CD4-positive, alpha-beta T cell treated with Interleukin-17A for 1 hour (primary cell): ENCODE data around the gene LMF2.
A peak's percentile ranks its signal among the peaks of the same experiment; 100 is the strongest.

ENCODE experiments used
- DNase-seq: peaks from one replicate; pipeline ENCODE4 v3.0.0-alpha.2; 2020

Gene LMF2

DNA sequence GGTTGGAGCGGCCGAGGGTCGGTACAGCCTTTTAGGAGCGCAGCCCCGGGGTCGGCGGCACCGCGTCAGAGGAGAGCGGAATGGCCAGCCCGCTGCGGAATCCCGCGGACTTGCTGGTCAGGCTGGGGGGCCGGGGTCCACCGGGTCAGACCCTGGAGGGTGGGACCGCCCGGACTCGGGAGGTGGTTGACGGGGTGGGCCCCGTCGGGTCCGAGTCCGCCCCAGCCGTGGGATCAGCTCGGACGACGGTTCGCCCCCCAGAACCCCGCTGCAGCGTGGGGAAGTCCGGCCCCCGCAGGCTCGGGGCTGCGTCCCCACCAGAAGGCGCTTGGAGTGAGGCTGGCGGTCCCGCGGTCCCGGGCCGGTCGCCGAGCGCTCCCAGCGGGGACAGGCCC lies 26.5 kb downstream of the LMF2 start:
- no peak for DNase-seq

DNA sequence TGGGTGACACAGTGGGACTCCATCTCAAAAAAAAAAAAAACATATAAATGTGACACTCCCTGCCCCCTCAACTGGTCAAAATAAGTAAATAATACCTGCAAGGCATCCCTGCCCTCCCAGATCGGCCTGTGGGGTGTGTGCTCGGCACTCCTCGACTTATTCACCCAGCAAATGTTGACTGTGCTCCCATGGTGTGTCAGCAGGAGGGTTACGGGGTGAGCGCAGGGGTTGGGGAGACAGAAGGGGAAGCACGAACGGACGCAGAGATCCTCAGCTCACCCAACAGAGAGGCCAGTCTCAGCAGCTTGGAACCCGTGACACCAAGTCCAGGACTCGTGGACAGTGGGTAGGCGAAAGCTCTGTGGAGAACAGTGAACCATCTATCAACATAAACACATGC lies 27.8 kb downstream of the LMF2 start:
- no peak for DNase-seq

DNA sequence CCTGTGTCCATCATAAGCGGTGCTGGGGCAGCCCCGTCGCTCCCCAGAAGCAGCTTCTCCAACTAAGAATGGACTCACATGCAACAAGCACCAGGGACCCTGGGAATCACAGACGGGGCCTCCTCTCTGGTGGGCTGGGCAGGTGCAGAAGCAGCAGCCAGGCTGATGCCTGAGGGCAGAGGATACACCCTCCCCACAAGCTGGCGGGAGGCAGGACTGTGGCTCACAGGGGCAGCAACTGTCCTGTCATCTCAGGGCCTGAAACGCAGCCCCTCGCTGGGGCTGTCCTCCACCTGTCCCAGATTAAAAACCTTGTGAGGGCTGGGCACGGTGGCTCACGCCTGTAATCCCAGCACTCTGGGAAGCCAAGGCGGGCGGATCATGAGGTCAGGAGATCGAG lies 29.6 kb downstream of the LMF2 start:
- no peak for DNase-seq

DNA sequence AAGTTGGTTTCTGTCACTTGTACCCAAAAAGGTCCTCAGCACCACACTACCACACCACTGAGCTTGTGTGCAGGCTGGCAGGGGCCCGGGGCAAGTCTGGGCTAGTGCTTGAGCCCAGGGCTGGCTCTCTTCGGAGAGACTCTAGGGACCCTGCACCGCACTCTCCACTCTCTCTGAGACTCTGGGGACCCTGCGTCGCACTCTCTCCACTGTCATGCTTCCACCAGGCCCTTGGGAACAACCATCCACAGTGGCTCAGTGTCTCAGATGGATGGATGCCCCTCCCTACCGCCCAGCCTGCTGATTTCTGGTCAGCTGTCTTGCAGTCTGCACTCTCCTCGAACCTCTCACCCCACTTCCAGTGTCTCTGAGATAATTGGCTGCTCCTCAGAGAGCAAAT lies 30.6 kb downstream of the LMF2 start:
- DNase-seq, result no peak

DNA sequence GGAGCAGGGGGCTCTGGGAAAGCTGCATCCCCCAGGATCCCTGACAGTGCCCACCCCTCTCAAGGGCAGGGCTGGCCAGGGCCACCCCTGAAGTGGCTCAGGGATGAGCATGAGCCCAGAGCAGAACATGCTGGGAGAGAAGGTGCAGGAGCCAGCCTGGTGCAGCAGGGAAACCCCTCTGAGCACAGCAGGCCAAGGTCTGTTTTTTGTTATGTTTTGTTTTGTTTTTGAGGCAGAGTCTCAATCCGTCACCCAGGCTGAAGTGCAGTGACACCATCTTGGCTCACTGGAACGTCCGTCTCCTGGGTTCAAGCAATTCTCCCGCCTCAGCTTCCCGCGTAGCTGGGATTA lies 31.9 kb downstream of the LMF2 start:
- no peak for DNase-seq

DNA sequence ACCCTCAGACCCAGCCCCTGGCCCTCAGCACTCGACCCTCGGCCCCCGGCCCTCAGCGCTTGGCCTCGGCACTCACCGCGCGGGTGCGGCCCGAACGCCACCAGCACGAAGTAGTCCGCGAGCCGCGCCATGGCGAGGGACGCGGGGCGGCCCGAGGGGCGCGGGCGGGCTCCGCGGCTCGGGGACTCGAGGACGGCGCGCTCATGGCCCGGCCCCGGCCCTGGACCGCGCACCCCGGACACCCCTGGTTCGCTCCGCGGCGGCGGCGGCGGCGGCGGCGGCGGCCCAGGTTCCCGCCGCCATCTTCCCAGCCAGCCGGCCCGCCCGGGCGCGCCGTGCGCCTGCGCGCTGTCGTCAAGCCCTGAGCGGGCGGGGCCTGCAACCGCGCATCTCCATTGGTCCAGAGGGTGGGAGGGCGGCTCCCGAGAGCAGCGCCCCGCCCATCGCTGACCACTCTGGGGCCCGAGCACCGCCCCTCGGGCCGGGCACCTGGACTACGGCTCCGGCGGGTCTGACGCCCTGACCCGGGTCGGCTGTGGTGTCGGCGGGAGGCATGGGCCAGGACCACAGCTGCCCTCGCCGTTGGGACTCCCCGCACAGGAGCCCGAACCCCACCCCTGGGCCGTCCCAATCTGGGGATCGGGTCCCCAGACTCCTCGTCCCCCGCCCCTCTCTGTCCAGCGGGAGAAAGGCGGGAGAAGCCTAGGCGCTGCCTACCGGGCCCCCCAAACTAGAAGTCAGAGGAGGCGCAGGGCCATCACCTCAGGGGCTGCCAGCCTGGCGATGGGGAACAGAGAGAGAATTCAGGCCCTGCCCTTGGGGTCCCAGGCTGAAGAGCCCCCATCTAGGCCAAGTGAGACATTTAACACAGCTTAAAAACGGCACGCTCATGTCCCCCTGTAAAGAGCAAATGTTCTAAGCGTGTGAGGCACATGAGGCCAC lies 32.5 kb downstream of the LMF2 start, which contains the start of gene SBF1:
TSS of gene SBF1 (minus strand) at position 326 of the 942 bp plus-strand sequence. CDS start at position 131, 195 bp downstream.
- DNase-seq, result peak; percentile 87

DNA sequence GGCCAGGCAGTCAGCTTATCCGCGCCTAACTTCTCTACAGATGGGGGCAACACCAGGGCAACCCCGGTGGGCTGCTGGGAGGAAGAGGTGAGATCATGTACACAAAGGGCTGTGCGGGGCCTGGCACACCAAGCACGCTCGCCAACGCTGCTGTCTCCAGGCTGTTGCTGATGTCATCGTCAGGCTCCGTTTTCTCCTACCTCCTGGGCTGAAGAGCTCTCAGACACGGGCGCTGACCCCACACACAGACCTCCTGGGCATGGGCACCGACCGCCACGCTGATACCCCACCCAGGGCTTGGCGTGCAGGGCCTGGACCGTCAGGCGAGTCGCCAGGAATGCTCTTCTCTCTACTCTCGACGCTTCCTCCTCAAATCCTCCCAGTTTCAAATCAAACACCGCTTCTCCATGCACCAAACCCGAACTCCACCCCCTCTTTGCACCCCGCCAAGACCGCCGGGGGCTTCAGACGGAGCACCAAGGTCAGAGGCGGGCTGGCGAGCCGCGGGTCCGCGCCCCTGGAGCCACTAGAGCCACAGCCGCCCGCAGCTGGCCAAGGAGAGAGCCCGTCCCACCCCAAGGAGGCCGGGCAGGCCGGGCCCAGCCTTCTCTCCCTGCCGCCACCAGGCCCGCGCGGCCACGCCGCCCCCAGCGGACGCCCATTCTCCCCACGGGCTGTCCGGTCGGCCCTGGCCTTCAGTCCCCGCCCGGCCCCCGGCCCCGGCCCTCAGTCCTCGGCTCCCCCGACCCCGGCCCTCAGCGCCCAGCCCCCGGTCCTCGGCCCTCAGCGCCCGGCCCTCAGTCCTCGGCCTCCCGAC lies 33.4 kb downstream of the LMF2 start:
- peak; percentile 28 for DNase-seq

DNA sequence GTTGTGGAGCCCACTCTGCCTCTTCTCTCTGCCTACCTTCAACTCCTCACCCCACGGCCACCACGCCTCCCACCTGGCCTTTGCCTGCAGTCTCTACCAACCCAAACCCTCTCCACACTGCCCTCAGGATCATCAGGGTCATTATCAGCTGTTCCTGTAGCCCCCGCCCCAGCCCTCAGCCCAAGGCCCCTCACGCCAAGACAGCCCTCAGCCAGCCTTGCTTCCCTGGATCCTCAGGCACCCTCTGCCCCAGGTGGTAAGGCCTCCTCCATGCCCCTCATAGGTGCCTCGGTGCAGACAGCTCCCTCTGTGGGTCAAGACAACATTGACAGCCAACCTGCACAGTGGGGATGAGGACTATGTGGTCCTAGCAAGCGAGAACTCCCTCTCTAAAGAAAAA lies 34.4 kb downstream of the LMF2 start:
- DNase-seq, result peak; percentile 71

DNA sequence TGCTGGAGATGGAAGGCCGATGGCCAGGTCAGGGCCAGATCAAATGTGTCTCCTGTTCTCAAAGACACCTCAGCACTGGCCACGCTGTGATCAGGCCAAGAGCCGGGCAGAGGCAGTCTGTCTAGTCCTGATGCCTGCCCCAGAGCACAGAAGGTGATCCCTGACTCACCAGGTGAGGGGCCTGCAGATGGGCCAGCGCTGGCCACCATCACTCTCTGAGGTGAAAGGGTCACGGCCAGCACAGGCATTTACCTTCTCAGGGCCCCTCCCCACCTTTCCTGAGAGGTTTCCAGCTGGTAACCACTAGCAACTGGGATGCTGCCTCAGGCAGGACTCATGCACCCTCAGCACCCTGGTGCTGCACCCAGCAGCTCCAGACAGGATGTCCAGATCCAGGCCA lies 35.5 kb downstream of the LMF2 start:
- no peak for DNase-seq

DNA sequence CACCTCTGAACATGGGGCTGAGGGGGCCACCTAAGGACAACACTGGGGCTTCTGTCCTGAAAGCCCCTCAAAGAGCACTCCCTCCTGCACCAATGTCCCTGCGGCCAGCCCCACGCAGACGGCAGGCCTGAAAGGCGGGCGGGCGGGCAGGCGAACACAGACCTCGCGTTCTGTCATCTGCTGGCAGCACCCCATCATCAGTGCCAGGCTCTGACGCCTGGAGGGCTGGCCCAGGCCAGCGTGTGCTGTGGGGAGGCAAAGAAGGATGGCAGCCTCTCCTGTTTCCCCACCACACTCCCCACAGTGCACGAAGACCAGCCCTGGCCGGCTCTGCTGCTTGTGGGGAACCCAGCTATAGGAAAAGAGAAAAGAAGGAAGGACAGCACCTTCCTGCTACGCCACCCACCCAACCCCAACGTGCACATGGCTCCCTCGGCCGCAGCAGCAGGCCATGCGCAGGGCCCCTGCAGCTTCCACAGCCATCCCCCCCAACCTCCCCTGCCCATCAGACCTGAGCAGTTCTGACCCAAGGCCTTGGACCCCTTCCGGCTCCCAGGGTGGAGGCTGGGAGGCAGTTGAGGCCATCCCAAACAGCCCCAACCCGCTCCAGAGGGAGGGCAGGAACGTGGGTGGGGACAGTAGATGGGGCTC lies 36.2 kb downstream of the LMF2 start:
- DNase-seq, result no peak

DNA sequence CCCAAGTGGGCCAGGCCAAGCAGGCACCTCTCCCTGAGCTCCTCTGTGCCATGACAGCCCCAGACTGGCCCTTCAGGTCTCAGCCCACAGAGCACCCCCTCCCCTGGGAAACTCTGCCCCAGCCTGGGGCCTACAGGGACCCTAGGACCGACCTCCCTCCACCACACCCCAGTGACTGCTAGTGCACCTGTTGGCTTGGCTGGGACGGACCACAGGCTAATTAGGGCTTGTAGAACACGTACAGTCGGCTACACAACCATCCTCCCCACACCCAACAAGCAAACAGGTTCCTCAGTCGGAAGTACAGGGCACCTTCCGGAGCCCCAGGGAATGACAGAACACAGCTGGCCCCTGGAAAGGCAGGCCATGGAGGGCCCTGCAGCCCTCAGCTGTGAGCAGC lies 37.0 kb downstream of the LMF2 start:
- DNase-seq, result no peak

DNA sequence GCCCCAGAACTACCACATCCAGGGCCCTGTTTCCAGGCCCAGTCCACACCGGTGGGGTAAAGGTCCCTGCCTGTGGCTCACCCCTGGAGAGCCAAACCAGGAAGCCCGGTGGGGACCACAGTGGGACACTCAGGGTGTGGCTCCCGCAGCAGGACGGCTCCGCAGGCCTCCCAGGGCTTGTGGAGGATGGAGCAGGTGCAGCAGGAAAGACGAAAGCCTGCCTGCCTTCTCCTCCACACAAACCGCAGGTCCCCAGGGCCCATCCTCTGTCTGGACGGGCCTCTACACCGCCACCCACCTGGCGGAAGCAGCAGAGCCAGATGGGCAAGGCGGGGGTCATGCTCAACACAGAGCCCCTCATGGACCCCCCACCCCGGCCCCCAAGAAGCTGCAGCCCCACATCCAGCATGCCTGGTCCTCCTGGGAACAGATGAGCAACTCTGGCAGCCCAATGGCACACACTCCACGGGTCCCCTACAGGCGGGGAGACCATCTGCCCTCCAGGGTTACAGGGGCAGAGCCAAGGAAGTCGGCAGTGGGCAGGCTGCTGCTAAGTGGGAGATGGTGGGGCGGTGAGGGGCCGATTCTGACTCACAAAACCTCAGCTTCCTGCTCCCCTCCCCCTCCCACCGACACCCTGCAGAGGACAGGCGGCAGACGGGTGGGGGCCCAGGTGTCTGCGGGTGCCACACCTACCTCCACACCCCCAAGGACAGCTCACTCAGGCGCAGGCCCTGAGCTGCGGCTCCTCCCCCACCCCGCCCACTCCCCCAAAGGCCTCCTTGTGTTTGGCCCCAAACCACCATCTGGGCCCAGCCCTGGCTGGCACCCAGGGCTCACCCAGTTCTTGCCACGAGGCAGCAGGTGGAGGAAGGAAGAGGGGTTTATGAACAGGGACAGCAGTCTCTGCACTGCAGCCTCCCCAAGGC lies 37.9 kb downstream of the LMF2 start:
- peak; percentile 98 for DNase-seq

DNA sequence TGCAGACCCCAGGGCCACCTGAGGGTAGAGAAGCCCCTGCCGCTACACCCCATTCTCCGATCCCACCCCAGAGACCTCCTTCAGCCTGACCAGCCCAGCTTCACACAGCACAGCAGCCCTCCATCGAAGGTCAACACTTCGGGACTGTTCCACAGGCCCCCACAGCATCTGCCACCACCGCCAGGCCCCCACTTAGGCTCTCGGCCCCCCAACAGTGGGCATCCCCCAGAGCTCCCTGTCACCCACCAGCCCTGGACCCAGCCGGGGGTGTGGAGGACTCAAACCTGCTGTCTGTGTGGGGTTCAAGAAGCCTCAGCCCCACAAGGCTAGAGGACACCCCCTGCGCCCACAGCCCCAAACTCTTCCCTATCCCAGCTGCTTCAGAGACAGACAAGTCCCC lies 38.9 kb downstream of the LMF2 start:
- no peak for DNase-seq

DNA sequence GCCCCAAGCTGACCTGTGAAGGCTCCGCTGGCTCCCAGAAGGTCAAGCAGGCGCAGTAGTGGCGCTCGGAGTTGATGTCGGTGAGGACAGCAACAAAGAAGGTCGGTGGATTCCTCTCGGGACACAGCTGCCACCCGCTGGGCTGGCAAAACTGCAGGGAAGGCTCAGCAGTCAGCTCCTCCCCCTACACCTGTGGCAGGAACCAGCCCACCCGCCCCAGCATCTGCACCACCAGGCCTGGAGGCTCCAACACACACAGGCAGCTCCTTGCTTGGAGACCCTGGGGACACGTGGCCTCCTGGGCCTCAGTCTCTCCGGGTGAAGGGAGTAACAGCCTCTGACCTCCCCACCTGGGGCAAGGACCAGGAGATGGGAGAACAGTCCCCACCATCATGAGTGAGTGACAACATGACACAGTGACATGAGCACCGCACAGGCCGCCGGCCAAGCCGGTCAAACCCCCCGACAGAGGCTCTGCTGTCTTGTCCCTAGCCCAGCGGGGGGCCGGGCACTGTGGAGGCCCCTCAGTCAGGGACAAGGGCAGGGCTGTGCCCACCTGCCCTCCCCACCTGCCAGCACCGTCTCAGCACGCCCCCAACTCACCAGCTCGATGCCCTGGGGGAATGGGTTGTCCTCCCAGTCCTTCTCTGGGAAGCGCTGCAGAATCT lies 39.6 kb downstream of the LMF2 start:
- no peak for DNase-seq

DNA sequence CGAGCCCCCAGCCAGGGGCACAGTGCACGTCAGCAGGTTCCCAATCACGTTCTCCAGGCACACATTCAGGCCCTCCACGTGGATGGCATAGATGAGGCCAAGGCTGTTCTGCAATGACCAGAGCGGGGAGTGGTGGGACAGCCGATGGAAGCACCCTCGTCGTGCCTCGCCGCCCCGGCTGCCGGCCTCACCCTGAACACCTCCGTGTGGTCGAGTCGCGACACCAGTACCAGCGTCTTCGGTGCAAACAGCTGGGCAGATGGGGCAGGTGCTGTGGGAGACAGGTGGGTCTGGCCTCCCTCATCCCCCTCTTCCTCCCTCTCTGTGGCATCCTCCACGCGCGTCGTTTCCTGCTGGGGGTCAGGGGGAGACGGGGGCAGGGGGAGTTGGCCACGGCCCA lies 40.2 kb downstream of the LMF2 start:
- no peak for DNase-seq

DNA sequence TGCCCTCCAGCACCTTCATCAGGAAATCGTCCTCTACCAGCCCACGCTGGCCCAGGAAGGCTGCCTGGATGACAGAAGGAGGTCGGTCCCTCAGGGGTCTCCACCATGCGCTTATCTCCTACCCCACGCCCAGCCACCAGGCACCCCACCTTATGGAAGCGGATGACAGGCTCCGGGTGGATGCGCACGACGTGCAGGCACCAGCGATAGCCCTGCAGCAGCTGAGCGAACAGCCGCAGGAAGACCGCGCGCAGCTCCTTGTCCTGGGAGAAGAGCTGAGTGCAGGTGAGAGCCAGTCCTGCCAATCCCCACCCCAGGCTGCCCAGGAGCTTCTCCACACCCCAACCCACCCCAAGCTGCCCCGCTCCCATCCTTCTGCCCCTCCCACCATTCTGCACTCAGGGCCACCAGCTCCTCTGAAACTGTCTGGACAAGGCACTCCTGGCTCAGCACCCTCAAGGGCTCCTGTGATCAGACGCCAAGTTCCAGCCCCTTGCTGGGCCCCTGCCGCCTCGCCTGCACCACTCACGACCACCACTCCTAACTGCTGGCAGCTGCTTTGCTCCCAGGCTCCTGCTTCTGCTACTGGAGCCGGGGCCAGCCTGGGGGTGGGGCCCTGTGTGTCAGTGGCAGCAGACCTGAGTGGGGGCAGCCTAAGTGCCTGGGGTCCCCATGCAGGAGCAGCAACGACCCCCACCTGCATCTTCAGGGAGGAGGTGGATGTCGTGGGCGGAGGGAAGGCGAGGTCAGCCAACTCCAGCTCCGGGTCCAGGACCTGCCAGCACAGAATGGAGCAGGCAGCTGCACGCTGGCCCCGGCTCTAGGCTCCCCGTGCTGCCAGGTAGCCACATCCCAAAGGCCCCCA lies 42.2 kb downstream of the LMF2 start:
- no peak for DNase-seq

DNA sequence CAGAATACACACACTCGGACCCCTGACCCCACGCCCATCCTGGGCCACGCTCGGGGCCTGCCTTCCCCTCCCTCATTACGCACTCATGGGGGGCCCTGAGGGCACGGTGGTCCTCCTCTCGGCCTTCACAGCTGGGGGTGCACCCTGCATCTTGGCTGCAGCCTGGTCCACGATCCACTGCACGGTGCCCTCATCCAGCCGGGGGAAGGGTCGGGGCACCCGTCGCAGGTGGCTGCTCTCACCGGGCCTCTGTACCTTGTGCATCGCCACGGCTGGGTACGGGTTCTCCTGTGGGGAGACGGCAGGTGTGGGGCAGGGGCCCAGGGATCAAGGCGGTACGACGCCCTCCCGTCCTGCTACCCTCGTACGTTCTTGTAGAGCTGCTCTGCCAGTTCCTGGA lies 43.1 kb downstream of the LMF2 start:
- no peak for DNase-seq

DNA sequence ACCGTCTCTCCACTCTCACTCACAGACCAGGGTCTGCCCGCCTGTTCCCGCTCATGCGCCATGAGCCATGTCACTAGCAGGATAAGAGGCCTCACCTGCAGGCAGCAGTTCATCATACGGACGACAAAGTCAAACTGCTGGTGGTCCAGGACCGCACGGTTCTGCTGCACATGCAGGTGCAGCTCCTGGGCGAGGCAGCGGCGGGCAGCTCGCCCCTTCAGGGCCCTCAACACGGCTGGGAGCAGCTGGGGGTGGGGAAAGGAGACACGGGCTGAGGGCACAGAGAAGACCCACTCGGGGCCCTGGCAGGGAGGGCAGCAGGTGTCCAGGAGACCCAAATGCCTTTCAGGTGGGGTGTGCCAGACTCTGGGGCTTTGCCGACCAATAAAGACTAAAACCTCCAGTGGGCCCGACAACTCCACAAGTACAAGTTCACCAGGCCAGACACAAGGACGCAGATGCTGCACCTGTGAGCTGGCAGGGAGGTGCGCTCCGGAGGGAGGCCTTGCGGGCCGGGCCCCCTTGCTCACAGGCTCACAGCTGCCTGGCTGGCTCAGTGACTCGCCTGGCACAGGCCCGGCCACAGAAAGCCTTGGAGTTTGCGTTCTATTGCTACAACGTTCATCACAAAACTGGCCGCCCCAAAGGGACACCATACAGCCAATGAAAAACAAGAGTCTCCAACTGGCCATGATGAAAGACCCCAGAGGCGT lies 44.2 kb downstream of the LMF2 start:
- DNase-seq, result no peak

DNA sequence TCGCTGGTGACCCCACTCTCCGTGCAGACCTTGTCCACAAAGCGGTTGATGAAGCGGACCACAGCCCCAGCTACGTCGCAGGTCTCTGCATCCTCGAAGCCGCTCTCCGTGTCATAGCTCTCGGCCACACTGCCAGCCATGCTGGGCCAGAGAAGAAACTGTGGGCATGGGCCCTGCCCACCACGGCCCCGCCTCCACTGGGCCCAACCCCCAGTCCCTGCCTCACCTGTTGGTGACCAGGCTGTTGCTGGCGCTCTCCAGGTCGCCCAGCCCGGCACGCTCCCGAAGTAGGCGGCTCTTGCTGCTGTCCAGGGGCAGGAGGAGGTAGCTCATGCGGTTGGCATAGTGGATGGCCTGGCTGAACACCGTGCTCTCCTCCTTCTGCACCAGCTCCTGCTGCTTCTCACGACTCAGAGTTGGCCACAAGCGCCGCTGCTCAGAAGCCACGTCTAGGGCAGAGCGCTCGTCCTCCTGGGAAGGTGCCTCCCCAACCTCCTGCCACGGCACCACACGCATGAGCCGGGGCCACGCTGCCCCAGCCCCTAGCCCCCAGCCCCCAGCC lies 45.4 kb downstream of the LMF2 start:
- no peak for DNase-seq

DNA sequence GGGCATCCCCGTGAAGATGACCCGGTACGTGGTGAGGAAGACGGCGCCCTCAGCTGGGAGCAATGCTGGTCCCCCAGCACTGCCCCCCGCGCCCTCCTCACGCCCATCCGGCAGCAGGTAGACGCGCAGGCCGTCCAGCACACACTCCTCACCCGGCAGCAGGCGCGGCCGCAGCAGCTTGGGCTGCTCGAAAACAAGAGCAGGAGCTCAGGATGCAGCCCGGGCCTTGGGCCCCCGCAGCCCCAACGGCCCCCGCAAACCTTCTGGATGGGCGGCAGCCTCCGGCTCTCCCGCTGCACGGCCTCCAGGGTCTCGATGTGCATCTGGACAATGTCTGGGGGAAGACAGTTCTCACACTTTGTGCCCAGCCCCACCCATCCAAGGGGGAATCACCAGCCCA lies 46.0 kb downstream of the LMF2 start:
- DNase-seq, result no peak
